Right lobe of liver (tissue), 4 donors: ENCODE measurements around the gene SMIM27.

Source experiments
- CTCF ChIP-seq, 4 donors: fragments of 200-600 bp in 3 of 4; fragments of 450-650 bp in 1 of 4; IDR thresholded peaks; one replicate each; pipeline versions ENCODE4 v1.5.1 to v1.8.0; 2016 to 2022; ENCODE audit warnings: antibody characterized with exemption in 4 of 4, mild to moderate bottlenecking in 2 of 4
- POLR2A ChIP-seq: fragments of 450-650 bp; IDR thresholded peaks from one replicate; pipeline ENCODE4 v1.6.1; 2017; ENCODE audit warnings: antibody characterized with exemption, mild to moderate bottlenecking
- donor health status: DM: no; HTN: no; CAD: no.
- donor health status: DM: no; HTN: no; CAD: no.
- donor health status: DM: no; HTN: yes; CAD: no.

DNA sequence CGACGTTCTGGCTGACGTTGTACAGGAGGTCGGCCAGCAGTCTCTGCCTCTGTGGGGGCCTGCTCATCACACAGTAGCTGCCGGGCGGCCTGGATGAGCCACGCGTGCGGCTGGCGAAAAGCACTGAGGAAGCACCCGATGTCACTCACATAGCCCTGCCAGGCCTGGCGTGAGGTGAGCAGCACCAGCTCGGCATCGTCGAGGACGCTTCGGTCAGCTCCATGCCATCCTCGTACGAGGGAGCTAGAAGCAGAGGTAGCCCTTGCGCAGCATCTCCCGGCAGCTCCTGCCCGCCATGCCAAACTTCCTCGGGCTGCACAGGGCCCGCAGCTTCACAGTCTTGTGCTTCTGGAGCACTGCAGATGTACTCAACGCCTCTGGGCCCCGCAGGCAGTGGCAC, 14.6 kb downstream of the SMIM27 start:
- TF ChIP-seq CTCF (IDR thresholded peaks at IDR 0.05): no peak
- no peak for TF ChIP-seq POLR2A
